Heart left ventricle (tissue), 16 donors: ENCODE data around the gene OR2L8. TPM values are rescaled to one million over a fixed set of nuclear protein-coding genes. Genes with fewer than 3 reads are reported as not detected.

ENCODE experiments used
- ATAC-seq, 4 donors: fragments of 200-7000 bp; cut with Tn5 transposase; one replicate each; pipeline ENCODE4 v1.9.1; 2020 to 2022; ENCODE audit warnings: moderate library complexity in 4 of 4, mild to moderate bottlenecking in 3 of 4, moderate number of reproducible peaks in 1 of 4
- DNase-seq, 5 donors: peaks; one replicate each; pipeline ENCODE4 v3.0.0-alpha.2; 2020
- H3K27ac ChIP-seq, 12 donors: fragments of 200-600 bp; sonication (generic) in 4 of 12; one replicate each; pipeline versions ENCODE4 v1.5.0 to v1.8.0; 2016 to 2022; ENCODE audit warnings: mild to moderate bottlenecking in 2 of 12
- H3K27me3 ChIP-seq, 9 donors: fragments of 200-600 bp; sonication (generic) in 2 of 9; one replicate each; pipeline versions ENCODE4 v1.5.1 to v1.8.0; 2016 to 2022; ENCODE audit warnings: mild to moderate bottlenecking in 3 of 9
- H3K36me3 ChIP-seq, 9 donors: fragments of 200-600 bp; sonication (generic) in 2 of 9; one replicate each; pipeline versions ENCODE4 v1.5.0 to v1.8.0; 2018 to 2022; ENCODE audit warnings: mild to moderate bottlenecking in 2 of 9
- H3K4me1 ChIP-seq, 12 donors: fragments of 200-600 bp; sonication (generic) in 4 of 12; one replicate each; pipeline versions ENCODE4 v1.5.0 to v1.8.0; 2016 to 2022; ENCODE audit warnings: mild to moderate bottlenecking in 3 of 12
- H3K4me3 ChIP-seq, 12 donors: fragments of 200-600 bp; sonication (generic) in 4 of 12; one replicate each; pipeline versions ENCODE4 v1.5.0 to v1.8.0; 2017 to 2022; ENCODE audit warnings: mild to moderate bottlenecking in 9 of 12, moderate library complexity in 4 of 12
- H3K9me3 ChIP-seq, 12 donors: fragments of 200-600 bp; sonication (generic) in 4 of 12; one replicate each; pipeline versions ENCODE4 v1.5.0 to v1.8.0; 2016 to 2022; ENCODE audit warnings: mild to moderate bottlenecking in 1 of 12
- POLR2A ChIP-seq, 2 donors: fragments of 450-650 bp; IDR thresholded peaks; one replicate each; pipeline ENCODE4 v1.6.1; 2017; ENCODE audit warnings: antibody characterized with exemption in 2 of 2, mild to moderate bottlenecking in 2 of 2, moderate library complexity in 2 of 2
- WGBS, 4 donors: extraction: QIAGEN DNeasy Blood & Tissue Kit in 2 of 4; methylation state at CpG; one replicate each; pipeline versions ENCODE4 v1.1.5 to v1.1.7; 2013 to 2018; 5-methylcytosine and 5-hydroxymethylcytosine counted together
- intact Hi-C, 10 donors: fragments of 100-400 bp; cut with DNase I; formaldehyde crosslinking; loops; one replicate each; pipeline versions ENCODE4 v1.11.1 to v1.14.2; 2022
- polyA plus RNA-seq, 2 donors: library from polyadenylated mRNA; stranded (reverse); fragments of 200-250 nt; gene quantifications; one replicate each; pipeline ENCODE4 v1.2.3, GENCODE V29; 2013
- total RNA-seq, 9 donors: library from RNA; depleted of rRNA in 2 of 9; stranded (reverse); fragments of >200 nt in 2 of 9; fragmentation: NEBNext Ultra II Directional in 3 of 9; extraction: Animal tissue kit (Norgen Biotek cat#: 25700) in 3 of 9; gene quantifications; one replicate each; pipeline versions ENCODE4 v1.1.0 to v1.2.4, GENCODE V29; 2016 to 2023
- TF ChIP-seq, protein P1 (sequence below), 12 donors: fragments of 200-600 bp; sonication (generic) in 4 of 12; IDR thresholded peaks; one replicate each; pipeline versions ENCODE4 v1.5.0 to v1.8.0; 2018 to 2022; ENCODE audit warnings: antibody characterized with exemption in 12 of 12, mild to moderate bottlenecking in 5 of 12
- donor health status: ischemic (EF 13 %, LVEDD 7.1; RV severe dilation, severe dysfunction).
- donor health status: healthy with polysubstance abuse.
- donor health status: DM: no; HTN: yes; CAD: no.
- donor health status: DM: no; HTN: no; CAD: no.
- donor health status: ischemic (EF 25% LVEDD 6.9; RV normal size, moderate dysfunction).
- donor health status: ischemic (EF 25% LVEDD 5.7; RV mildly dilated, moderate dysfunction).
- donor health status: healthy.
- donor health status: DM: yes; HTN: yes; CAD: no.
- donor health status: ischemic (EF 35%, LVEDD 5.7; RV mildly dilated, moderate dysfunction).
- donor health status: nonischemic (EF 11% LVEDD 7.7; RV severe dilation, severe dysfunction).
- donor health status: DM: yes; HTN: yes; CAD: no.
- donor health status: PGD.
- donor health status: ischemic (EF 29% LVEDD 5.4; RV normal size, mild dysfunction).
- donor health status: nonischemic (EF 23%, LVEDD 6.1; RV moderate dilation, normal function).

The OR2L8 gene
- total and polyA plus RNA-seq, 11 donors, result not detected

DNA sequence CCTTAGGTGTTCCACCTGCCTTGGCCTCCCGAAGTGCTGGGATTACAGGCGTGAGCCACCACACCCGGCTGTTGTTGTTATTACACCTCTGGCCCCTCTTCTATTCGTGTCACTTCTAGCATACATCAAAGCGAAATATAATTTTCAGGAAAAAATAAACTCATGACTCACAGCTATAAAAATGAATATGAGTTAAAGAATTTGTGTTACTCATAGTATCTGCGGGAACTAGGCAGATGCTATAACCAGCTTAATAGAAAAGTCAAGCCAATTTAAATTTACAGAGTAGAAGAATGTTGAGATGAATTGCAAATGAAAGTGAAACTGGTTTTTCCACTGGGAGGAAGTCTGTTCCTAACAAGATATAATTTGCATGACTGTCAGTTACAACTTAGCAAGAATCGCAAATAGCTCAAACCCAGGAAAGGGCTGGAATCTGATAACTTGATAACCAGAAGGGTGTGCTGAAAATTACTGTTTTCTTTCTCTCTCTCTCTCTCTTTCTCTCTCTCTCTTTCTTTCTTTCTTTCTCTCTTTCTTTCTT lies 42.1 kb upstream of the OR2L8 start:
- TF ChIP-seq POLR2A (IDR thresholded peaks at IDR 0.05), result no peak
- TF ChIP-seq, protein P1, sequence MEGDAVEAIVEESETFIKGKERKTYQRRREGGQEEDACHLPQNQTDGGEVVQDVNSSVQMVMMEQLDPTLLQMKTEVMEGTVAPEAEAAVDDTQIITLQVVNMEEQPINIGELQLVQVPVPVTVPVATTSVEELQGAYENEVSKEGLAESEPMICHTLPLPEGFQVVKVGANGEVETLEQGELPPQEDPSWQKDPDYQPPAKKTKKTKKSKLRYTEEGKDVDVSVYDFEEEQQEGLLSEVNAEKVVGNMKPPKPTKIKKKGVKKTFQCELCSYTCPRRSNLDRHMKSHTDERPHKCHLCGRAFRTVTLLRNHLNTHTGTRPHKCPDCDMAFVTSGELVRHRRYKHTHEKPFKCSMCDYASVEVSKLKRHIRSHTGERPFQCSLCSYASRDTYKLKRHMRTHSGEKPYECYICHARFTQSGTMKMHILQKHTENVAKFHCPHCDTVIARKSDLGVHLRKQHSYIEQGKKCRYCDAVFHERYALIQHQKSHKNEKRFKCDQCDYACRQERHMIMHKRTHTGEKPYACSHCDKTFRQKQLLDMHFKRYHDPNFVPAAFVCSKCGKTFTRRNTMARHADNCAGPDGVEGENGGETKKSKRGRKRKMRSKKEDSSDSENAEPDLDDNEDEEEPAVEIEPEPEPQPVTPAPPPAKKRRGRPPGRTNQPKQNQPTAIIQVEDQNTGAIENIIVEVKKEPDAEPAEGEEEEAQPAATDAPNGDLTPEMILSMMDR (IDR thresholded peaks at IDR 0.05), result no peak
- DNase-seq (no peak), ATAC-seq (no peak)
- 34 to 54% (median 53%) methylated on average over 7 of the region's 7 CpGs for WGBS, 4 donors
- H3K4me3 ChIP-seq, result peak overlapping the region in 9 of 12 donors; percentile 8 to 45 (median 31)
- H3K27ac ChIP-seq, result peak overlapping the region in 1 of 12 donors; percentile 49
- peaks cover 0 to 4% (median 0%) of the 10 kb centered on the region in 12 donors for H3K4me1 ChIP-seq
- intact Hi-C loops, result no loop called here
- H3K27me3 ChIP-seq, result no peaks in the 10 kb centered on the region
- no peaks in the 10 kb centered on the region for H3K9me3 ChIP-seq
- no peaks in the 10 kb centered on the region for H3K36me3 ChIP-seq

DNA sequence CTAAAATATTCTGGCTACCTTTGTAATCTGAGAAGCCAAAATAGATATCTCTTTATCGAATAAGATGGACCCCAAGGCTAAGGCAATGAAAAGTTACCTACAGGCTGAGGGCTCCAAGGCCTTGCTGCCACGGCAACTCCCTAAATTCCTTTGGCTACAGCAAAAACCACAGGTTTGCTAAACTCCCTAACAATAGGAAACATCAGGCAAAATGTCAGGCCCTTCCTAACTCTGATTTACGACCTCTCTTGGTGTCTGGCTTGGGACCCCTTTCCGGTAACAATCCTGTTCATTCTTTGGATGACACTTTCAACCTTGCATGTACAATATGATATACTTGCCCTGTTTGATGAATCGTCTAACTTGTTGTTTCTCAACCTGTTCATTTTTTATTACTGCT lies 39.9 kb upstream of the OR2L8 start:
- no peaks in the 10 kb centered on the region for H3K36me3 ChIP-seq
- ATAC-seq (no peak), DNase-seq (no peak)
- no peak for TF ChIP-seq POLR2A (IDR thresholded peaks at IDR 0.05)
- TF ChIP-seq, protein P1 (IDR thresholded peaks at IDR 0.05), result no peak
- peaks cover 0 to 4% (median 0%) of the 10 kb centered on the region in 12 donors for H3K9me3 ChIP-seq
- no peaks in the 10 kb centered on the region for H3K27me3 ChIP-seq
- H3K4me3 ChIP-seq, result no peak overlapping the region
- WGBS, 4 donors, result 69 to 84% (median 78%) methylated on average over 5 of the region's 5 CpGs
- peaks cover 0 to 4% (median 0%) of the 10 kb centered on the region in 12 donors for H3K4me1 ChIP-seq
- no peak overlapping the region for H3K27ac ChIP-seq
- intact Hi-C loops, result no loop called here

DNA sequence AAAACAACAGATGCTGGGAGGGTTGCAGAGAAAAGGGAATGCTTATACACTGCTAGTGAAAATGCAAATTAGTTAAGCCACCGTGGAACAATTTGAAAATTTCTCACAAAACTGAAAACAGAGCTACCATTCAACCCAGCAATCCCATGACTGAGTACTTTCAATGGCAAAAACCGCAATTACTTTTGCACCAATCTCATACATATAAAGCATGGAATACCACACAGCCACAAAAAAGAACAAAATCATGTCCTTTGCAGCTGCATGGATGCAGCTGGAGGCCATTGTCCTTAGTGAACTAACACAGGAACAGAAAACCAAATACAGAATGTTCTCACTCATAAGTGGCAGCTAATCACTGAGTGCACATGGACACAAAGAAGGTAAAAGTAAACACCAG lies 34.9 kb upstream of the OR2L8 start:
- WGBS, 4 donors, result 66 to 86% (median 74%) methylated on average over 2 of the region's 2 CpGs
- DNase-seq, result no peak
- peaks cover 0 to 4% (median 0%) of the 10 kb centered on the region in 12 donors for H3K9me3 ChIP-seq

DNA sequence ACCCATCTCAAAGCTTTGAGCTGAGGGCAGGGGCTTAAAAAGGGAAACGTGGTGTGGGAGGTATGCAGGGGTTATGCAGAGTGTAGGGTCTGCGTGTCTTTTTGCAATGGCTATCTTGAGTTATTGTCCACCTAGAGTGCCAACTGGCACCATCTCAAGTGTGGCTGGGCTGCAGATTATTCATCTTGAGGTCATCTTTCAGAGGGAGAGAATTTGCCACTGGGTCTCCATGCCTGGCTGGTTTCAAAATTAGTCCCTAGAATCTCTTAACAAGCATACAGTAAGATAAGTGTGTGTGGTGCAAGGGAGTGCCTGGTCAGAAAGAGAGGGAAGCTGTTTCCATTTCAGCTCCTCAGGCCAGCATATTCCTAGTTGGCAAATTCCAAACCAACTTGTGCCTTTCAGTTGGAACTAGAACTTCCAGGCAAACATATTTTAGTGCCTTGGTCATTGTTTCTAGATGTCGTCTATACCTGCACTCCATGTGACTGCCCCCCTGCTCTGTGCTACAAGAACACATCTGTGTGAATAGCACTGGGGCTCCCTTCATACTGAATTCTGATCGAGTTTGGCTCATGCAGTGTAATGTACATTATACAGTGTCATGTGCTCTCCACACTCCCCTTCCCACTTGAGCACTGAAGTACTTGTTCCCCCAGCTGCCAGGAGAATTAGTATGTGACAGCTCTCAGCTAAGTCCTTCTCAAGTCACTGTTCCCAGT lies 33.6 kb upstream of the OR2L8 start:
- Histone ChIP-seq H3K4me1 (no peaks in the 10 kb centered on the region), H3K27ac (no peak overlapping the region), H3K27me3 (peaks cover 0 to 2% (median 0%) of the 10 kb centered on the region in 9 donors), H3K9me3 (peaks cover 0 to 4% (median 0%) of the 10 kb centered on the region in 12 donors), H3K36me3 (no peaks in the 10 kb centered on the region), H3K4me3 (no peak overlapping the region)
- WGBS, 4 donors, result 32 to 51% (median 44%) methylated on average over 4 of the region's 4 CpGs
- intact Hi-C loops, result no loop called here
- DNase-seq, result no peak
- no peak for ATAC-seq
- TF ChIP-seq POLR2A (IDR thresholded peaks at IDR 0.05), result no peak
- TF ChIP-seq, protein P1 (IDR thresholded peaks at IDR 0.05), result no peak

More for the DNA sequence above, 34.9 kb upstream of the OR2L8 start:
- no peak overlapping the region for H3K4me3 ChIP-seq
- no peaks in the 10 kb centered on the region for H3K4me1 ChIP-seq
- peaks cover 0 to 2% (median 0%) of the 10 kb centered on the region in 9 donors for H3K27me3 ChIP-seq
- no peak overlapping the region for H3K27ac ChIP-seq
- ATAC-seq, result no peak
- no peak for TF ChIP-seq POLR2A (IDR thresholded peaks at IDR 0.05)
- TF ChIP-seq, protein P1 (IDR thresholded peaks at IDR 0.05), result no peak
- intact Hi-C loops, result no loop called here
- H3K36me3 ChIP-seq, result no peaks in the 10 kb centered on the region
